ENCODE data around the gene GNPTG. TPM values are rescaled to one million over a fixed set of nuclear protein-coding genes. Genes with fewer than 3 reads are reported as not detected.

GNPTG gene
- polyA plus RNA-seq, 1 donor: 39.1 TPM

DNA sequence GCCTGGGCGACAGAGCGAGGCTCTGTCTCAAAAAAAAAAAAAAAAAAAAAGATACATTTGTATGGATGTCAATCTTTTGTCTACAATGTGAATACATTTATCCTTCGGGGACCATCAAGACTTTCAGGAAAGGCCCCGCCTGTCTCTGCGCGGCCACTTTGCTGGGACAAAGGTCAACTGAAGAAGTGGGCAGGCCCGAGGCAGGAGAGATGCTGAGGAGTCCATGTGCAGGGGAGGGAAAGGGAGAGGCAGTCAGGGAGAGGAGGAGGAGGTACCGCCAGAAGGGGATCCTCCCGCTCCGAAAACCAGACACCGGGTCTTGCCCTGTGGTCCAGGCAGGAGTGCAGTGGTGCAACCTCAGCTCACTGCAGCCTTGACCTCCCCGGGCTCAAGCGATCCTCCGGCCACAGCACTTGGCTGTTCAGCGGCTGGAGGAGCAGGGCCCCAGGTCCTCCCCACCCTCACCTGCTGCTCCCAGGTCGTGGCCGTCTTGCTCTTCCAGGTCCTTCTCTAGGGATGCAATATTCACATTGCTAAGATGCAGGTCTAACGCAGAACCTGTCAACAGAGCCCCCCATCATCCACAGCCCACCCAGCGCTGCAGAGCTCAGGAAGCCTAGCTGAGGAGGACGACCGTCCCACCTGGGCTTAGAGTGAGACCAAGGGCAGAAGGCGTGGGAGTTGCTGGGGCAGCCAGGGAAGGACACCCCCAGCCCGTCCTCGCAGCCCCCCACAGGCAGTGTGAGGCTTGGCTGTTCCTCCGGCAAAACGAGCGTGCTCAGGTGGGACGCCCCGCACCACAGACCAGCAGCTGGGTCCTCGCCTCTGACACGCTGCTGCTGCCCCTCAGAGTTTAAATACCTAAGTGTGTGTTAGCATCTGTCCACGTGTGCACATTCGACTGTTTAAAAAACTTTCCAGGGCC is 19.6 kb downstream of the GNPTG start:
- DNase-seq (ENCODE audit: low read depth): no peak

DNA sequence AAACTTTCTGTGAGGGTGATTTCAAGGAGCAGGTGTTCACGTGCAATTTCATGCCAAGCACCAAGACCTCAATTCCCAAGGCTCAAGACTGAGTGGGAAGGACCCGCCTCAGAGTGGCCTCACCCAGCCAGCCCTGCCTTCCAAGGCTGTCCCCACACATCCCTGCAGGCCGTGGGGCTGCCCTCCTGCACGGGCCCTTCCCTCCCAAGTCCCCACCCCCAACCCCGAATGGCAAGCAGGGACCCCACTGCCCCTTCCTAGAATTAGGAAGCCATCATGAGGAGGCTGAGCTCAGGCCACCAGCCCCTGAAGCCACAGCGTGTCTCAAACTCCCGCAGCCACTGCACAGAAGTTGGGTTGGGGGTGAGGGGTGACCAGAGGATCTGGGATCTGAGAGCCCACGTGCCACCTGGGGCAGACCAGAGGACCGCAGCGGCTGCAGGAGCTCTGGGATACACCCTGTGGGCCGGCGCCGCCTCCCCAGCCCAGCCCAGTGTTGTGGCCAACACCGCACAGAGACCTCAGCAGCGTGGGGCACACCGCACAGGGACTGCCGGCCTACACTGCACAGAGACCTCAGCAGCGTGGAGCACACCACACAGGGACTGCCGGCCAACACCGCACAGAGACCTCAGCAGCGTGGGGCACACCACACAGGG is 20.7 kb downstream of the GNPTG start:
- no peak for DNase-seq (ENCODE audit: low read depth)

DNA sequence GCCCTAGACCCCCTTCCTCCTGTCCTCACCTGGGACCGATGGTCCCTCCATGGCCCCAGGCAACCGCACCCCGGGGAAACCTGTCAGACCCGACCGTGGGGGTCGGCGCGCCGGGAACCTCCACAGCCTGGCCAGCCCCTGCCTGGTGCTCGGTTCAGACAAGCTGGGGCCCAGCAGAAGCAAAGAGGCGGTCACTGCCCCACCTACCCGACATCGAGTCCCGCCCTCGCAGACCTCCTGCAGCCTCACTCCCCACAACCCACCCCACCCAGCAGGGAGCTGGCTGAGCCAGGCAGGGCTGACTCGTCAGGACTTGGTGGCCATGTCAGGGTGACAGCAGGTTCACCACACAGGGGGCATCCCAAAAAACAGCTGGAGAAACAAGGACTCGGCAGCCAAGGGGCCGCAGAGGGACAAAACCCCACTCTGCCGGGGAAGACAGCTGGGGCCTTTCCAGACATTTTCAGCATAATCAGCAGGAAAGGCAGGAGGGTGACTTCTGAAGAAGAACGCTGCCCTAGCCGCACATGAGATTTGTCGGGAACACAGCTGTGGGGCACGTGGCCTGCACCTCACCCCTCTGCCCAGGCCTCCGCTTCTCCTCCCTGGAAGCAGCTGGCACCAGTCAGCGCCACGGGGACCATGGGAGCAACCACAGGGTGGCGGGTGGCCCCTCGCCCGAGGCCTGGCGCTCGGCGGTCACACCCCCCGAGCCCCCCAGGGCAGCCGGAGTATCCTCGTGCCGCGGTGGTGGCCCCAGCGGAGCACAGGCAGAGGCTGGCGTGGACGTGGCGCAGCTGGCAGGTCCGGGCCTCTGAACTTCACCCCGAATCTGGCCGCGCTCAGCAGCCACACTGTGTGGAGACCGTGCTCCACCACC is 22.9 kb downstream of the GNPTG start:
- no peak for DNase-seq (ENCODE audit: low read depth)

DNA sequence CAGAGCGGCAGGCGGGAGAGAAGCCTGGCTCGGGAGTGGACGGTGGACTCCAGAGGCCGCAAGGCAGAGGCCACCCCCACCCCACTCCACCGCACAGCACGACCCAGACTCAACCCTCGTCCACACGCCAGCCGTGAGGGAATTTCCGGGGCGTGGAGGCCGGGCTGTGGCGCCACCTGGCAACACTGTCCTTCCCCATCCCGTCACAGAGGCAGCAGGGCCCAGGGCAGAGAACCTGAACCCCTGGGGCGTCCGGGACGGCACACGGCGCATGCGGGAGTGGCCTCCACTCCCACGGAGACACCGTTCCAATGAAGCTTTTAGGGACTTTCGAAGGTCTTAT is 23.5 kb downstream of the GNPTG start:
- no peak for DNase-seq (ENCODE audit: low read depth)

DNA sequence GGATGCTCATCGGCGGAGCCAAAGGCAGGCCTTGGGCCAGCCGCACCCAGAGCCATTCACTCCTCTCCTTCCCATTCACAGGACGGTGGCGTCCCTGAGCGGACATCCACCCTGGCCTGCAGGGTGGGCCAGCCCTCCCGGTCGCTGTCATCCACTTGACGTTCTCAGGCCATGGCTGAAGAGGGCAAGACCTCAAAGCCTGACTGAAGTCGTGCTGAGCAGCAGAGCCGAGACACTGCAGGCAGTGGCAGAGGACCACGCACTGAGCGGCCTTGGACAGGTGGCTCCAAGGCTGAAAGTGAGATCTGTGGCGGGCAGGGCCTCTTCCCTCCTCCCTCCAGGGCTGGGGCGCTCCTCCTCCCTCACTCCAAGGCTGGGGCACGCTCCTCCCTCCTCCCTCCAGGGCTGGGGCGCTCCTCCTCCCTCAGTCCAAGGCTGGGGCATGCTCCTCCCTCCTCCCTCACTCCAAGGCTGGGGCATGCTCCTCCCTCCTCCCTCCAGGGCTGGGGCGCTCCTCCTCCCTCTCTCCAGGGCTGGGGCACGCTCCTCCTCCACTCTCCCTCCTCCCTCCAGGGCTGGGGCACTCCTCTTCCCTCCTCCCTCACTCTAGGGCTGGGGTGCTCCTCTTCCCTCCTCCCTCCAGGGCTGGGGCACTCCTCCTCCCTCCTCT is 24.1 kb downstream of the GNPTG start:
- DNase-seq (ENCODE audit: low read depth): no peak

DNA sequence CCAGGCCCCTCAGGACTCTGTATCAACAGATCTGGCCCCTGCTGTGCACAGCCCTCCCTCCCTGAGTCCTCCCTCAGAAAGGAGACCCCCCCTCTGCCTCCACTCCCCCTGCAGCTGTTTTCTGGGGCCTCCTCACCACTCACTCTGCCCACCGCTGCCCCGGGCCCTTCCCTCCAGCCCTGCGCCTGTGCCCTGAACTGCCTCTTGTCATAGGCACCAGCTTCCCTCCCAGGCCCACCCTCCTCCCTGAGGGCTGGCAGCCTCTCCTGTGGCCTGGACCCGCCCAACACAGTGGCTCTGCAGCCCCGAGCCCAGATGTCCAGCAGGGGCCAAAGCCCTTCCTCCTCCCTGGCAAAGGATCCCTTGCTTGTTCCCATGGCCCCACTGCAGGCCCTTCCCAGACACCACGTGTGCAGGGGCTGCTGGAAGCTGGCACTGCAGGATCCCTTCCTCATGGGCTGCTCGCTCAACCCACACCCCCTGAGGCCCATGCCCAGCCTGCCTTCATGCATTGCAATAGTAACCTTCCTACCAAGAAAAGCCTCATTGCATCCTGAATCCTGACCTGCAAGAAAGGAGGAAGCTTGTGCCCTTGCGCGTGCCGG is 25.8 kb downstream of the GNPTG start:
- no peak for DNase-seq (ENCODE audit: low read depth)

DNA sequence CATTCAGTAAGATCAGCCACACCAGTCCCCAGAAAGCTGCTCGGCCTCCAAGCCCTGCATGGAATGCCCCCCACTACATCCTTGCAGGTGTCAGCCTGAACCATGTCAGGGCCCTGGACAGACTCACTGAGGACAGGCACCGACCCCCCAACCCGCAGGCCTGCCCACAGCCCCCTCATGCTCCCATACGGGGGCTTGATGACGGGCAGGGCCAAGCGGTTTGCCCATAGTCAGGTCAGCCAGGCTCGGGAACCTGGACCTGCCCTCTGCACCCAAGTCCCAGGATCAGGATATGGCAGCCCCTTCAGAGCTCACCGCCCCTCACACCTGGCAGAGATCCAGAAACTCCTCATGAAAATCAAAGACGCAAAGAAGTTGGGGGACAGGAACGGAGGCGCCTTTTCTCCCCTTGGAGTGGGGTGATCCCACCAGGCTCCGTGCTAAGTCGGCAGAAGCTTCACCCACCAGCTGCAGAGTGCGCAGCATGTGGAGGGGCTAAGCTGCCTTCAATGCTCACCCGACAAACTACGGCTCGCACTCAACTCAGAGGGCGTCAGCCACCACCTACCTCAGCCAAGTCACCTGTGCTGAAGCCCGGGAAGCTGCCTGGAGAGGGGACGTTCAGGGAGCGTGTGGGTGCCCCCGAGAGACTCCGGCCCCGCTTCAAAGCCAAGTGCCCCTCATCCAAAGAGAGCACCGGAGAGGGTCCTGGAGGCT is 26.5 kb downstream of the GNPTG start:
- DNase-seq (ENCODE audit: low read depth): no peak

DNA sequence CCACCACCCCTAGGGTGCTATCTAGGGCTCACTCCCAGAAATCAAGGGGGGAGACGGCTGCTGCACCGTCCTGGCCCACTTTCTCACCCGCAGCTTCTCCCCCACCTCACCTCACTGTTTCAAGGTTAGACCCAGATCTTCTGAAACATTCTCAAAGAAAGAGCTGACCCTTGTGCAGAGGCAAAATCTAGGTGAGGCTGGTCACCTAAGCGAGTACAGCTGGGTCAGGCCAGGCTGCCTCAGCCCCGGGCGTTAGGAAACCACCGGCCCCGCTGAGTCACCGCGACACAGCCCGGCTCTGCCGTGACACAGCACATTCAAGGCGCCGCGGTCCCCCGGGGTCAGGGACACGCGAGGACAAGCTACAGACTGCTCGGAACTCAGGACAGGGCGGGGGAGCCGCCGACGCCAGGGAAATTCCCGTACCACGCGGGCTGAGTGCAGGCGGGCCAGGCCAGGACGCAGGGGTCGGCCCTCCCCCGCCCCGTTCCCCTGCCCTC is 27.1 kb downstream of the GNPTG start:
- DNase-seq (ENCODE audit: low read depth): peak; percentile 2

DNA sequence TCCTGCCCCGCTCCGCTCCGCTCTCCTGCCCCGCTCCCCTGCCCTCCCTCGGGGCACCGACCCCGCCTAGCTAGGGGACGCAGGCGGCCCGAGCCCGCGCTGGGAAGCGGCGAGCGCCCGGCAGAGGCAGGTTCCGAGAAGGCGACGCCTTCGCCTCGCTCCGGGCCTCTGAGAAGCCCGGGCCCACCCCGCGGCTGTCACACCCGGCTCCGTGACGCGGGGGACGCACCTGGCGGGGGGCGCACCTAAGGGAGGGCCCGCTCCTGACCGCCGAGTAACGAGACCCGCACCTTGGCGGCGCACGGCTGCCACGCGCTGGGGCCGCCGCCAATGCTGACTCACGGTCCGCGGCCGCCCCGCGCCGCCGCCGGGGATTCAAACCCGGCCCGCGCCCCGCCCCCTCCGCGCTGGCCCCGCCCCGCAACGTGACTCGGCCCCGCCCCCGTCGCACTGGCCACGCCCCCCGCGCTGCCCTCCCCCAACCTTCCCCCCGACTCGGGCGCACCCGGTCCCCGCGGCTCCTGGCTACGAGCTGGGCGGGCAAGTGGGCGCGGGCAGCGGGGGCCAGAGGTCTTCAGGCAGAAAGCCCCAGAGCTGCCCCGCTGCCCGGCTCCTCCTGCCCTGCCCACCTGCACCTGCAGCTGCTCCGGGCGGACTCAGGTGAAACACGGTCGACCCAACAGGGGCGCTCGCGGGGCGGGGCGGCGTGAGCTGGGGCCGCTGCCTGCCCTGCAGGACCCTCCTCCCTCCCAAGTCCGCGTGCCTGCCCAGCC is 27.8 kb downstream of the GNPTG start:
- no peak for DNase-seq (ENCODE audit: low read depth)

DNA sequence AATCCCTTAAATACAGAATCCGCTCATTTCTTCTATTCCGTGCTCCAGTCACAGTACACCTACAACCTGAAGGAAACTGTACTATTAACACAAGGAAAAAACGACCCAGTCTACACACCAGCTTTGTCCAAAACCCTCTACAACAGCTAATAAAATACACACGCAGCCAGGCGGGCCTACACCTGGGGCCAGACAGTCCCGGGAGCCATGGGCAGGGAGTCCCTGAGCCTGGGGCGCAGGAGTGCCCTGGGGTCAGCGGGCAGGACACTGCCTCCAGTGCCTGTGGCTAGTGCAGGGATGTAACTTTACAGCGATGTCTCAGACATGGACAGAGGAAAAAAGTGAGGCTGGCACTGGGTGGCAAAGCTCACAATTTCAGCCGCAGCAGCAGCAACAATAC is 28.5 kb downstream of the GNPTG start:
- no peak for DNase-seq (ENCODE audit: low read depth)

DNA sequence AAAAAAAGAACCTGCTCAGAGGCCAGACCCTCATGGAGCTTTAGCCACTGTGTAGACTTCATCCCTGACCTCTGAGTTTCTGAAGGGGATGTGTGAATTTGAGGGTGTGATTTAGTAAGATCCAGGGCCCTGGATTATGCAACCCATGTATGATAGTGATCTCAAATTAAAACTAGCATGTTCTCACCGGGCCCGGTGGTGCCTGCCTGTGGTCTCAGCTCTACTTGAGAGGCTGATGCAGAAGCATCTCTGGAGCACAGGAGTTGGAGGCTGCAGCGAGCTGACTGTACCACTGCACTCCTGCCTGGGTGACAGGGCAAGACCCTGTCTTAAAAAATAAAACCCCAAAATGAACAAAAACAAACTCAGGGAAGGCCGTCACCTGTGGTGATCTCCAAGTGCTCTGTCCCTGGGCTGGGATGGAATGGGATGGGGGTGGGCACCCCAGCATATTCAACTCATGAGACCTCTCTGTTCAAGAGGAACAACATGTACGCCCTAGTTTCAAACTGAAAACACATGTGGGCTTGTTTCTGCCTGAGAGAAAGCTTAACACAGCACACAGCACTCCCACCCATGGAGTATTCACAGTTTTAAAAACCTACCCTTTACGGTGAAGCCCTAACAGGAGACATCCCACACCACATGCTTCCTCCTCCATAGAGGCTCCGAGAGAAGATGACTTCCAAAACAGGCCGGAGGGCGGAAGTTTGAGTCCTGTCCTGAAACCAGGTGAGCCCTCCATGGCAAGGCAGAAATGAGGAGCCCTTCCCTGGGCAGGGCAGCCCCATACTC is 30.1 kb downstream of the GNPTG start:
- DNase-seq (ENCODE audit: low read depth): no peak

DNA sequence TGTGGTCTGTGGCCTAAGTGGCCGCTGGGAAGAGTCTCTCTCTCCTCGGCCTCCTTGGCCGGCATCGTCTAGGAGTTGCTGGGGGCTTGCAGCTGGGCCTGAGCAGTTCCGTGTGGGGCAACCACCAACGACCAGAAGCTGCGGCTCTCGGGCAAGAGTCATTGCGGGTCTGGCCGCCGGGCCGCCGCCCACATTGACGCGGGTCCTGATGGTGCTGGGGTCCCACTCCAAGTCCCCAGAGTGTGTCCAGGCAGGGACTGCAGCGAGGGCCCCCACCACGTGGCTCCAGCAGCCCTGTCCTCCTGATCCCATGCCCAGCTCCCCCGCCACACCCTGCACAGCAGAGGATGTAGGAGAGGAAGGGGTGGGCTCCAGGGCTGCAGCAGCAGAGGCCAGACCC is 31.8 kb downstream of the GNPTG start:
- no peak for DNase-seq (ENCODE audit: low read depth)

DNA sequence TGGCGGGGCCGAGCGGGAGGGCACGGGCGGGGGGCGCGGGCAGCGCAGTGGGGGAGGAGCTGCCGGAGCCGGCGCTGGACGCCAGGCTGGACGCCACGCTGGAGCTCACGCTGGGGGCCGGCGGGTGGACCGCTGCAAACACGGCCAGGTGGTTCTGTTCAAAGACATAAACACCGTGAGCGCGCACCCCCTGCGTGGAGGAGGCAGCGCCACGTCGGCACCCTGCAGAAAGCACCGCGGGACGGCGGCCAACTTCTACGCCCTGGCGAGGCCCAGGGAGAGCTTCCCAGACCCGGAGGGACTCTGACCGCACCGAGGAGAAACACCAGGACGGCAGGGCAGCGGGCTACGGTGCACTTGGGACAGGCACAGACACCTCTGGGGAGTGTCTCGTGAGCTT is 33.5 kb downstream of the GNPTG start:
- DNase-seq (ENCODE audit: low read depth): no peak

DNA sequence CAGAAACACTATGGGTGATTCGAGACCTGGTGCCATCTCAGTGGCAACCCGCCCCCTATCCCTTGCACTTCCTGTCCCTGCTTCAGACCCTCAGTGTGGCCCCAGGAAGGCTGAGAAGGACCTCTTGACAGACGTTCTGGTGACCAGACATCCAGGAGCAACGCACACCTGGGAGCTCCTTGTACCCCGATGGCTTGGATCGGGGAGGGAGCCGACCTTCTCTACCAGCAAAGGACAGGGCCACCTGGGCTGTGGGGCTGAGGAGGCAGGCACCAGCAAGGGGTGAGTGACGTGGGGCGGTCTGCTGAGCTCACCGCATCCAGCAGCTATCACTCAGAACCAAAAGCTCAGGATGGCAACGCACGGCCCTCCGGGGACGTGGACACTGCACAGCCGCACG is 35.6 kb downstream of the GNPTG start:
- no peak for DNase-seq (ENCODE audit: low read depth)

DNA sequence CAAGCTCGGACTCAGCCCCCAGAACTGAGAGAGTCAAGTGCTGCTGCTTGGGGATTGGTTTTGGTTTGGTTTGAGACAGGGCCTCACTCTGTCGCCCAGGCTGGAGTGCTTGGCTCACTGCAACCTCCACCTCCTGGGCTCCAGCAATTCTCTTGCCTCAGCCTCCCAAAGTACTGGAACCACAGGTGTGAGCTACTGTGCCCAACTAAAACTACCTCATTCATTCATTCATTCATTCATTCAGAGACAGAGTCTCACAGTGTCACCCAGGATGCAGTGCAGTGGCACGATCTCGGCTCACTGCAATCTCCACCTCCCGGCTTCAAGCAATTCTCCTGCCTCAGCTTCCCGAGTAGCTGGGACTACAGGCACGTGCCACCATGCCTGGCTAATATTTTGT is 38.0 kb downstream of the GNPTG start:
- DNase-seq (ENCODE audit: low read depth): no peak

DNA sequence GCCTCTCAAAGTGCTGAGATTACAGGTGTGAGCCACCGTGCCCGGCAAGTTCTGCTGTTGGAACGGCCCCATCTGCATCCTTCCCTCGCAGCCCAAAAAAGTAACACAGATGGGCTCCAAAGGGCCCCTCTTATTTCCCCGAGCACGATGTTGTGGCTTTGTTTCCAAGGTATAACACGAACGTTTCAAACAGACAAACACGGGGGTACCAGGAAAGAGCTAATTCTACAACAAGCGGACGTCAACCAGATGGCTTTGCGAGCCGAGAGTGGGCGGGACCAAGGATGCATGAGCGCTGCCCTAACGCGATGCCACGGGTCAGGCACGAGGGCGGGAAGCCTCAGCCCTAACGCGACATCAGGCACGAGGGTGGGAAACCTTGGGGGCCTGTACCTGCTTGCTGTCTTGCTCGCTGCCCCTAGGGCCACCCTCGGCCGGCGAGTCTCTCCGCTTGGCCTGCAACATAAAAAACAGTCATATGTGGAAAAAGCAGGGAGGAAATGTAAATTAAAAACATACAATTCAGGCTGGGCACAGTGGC is 38.6 kb downstream of the GNPTG start:
- no peak for DNase-seq (ENCODE audit: low read depth)

DNA sequence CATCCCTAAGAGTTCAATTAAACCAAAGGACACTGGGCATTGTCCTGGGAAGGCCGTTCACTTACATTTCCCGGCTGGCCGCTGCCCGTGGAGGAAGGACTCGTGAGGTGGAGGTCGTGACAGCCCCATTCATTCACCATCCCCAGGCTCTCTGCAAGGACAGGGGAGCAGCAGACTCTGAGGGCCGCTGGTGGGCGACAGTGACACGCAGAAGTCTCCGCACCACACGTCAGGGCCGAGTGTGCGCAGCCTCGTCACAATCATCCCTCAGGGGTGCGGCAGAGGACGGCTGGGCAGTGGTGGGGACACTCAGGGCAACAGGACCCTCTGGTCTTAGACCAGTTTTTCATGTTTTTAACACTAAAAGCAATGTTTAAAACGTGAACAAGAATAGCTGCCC is 41.1 kb downstream of the GNPTG start:
- DNase-seq (ENCODE audit: low read depth): no peak

DNA sequence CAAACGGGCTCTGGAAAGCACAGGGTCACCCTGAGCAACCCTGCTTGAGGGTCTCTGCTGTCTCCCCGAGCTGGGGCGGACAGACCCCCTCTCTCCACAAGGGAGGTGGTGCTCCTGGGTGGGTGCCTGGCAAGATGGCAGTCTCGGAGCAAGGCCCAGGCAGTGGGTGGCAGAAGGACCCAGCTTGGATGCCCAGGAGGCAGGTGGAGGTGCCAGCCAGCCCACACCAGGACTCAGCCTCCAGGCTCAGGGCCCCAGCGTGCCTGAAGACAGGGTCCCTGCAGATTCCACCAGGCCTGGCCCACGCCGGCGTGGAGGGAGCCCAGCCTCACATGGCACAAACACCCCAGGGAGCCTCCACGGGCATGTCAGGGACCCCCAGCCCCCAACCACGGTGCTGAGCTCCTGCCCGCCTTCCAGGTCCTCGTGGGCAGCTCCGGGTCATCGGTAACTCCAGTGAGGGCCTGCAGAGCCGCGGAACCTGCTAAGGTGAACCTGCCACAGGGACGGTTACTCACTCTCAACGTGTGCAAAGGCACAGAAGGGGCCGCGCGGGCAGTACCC is 42.0 kb downstream of the GNPTG start:
- no peak for DNase-seq (ENCODE audit: low read depth)
